Upper lobe of left lung (tissue), 6 donors: ENCODE measurements around the gene UACA. TPM values are rescaled to one million over a fixed set of nuclear protein-coding genes. Genes with fewer than 3 reads are reported as not detected.
A peak's percentile ranks its signal among the peaks of the same experiment; 100 is the strongest.

Experiments used
- ATAC-seq, 2 donors: fragments of 200-7000 bp; cut with Tn5 transposase; one replicate each; pipeline ENCODE4 v1.9.1; 2022; ENCODE audit warnings: mild to moderate bottlenecking in 2 of 2, moderate library complexity in 2 of 2; ENCODE audit not compliant: low FRiP score in 2 of 2
- DNase-seq, 2 donors: peaks; one replicate each; pipeline ENCODE4 v3.0.0-alpha.2; 2019 to 2020
- H3K27ac ChIP-seq, 4 donors: fragments of 200-600 bp; sonication (generic); one replicate each; pipeline ENCODE4 v1.5.1; 2016 to 2019
- H3K27me3 ChIP-seq, 4 donors: fragments of 200-600 bp; sonication (generic); one replicate each; pipeline ENCODE4 v1.5.1; 2017 to 2019
- H3K36me3 ChIP-seq, 4 donors: fragments of 200-600 bp; sonication (generic); one replicate each; pipeline ENCODE4 v1.5.1; 2016 to 2019
- H3K4me1 ChIP-seq, 4 donors: fragments of 200-600 bp; sonication (generic); one replicate each; pipeline ENCODE4 v1.5.1; 2018 to 2019
- H3K4me3 ChIP-seq, 4 donors: fragments of 200-600 bp; sonication (generic); one replicate each; pipeline ENCODE4 v1.5.1; 2017 to 2019; ENCODE audit warnings: mild to moderate bottlenecking in 2 of 4, moderate library complexity in 1 of 4
- H3K9me3 ChIP-seq, 4 donors: fragments of 200-600 bp; sonication (generic); one replicate each; pipeline ENCODE4 v1.5.1; 2018 to 2019
- CTCF ChIP-seq, 6 experiments: fragments of 450-650 bp in 4 of 6; fragments of 200-600 bp in 2 of 6; sonication (generic) in 2 of 6; IDR thresholded peaks; one replicate each; pipeline ENCODE4 v1.5.1; 2016 to 2019; ENCODE audit warnings: antibody characterized with exemption in 6 of 6
- EP300 ChIP-seq, 4 donors: sonication (generic); formaldehyde crosslinking; IDR thresholded peaks; one replicate each; pipeline ENCODE4 v1.5.1; 2017; ENCODE audit warnings: antibody characterized with exemption in 4 of 4, control low read depth in 2 of 4
- POLR2A ChIP-seq, 4 donors: fragments of 450-650 bp; IDR thresholded peaks; one replicate each; pipeline ENCODE4 v1.5.1; 2016 to 2017; ENCODE audit warnings: antibody characterized with exemption in 4 of 4, mild to moderate bottlenecking in 2 of 4
- POLR2AphosphoS5 ChIP-seq, 2 donors: sonication (generic); formaldehyde crosslinking; IDR thresholded peaks; one replicate each; pipeline ENCODE4 v1.5.1; 2017; ENCODE audit warnings: antibody characterized with exemption in 2 of 2
- WGBS, 2 donors: methylation state at CpG; one replicate each; pipeline ENCODE4 v1.1.5; 2017 to 2018; 5-methylcytosine and 5-hydroxymethylcytosine counted together
- total RNA-seq, 6 donors: library from RNA; depleted of rRNA in 4 of 6; stranded (reverse); fragments of >200 nt in 4 of 6; gene quantifications; one replicate each; pipeline versions ENCODE4 v1.1.0 to v1.2.1, GENCODE V29; 2016 to 2021
- donor health status: DM: no; HTN: no; CAD: no; lungs with moderate emphysema.
- donor health status: DM: no; HTN: yes; CAD: no; lungs with severe emphysema.

The UACA gene
- total RNA-seq, 6 donors from 2014 or later: 23.9 to 83.8 (median 39.0) TPM

- no peaks in the 10 kb centered on the region for H3K27me3 ChIP-seq
- 81 to 85% methylated on average over 2 of the region's 2 CpGs for WGBS, 2 donors
- no peaks in the 10 kb centered on the region for H3K9me3 ChIP-seq
- no peak for DNase-seq
- TF ChIP-seq POLR2AphosphoS5 (IDR thresholded peaks at IDR 0.05): no peak
- TF ChIP-seq CTCF (IDR thresholded peaks at IDR 0.05): no peak
- no peak for TF ChIP-seq EP300 (IDR thresholded peaks at IDR 0.05)
- TF ChIP-seq POLR2A (IDR thresholded peaks at IDR 0.05): no peak
- peaks cover 0 to 13% (median 1%) of the 10 kb centered on the region in 4 donors for H3K4me1 ChIP-seq
- no peak overlapping the region for H3K4me3 ChIP-seq
- peaks cover 0 to 8% (median 0%) of the 10 kb centered on the region in 4 donors for H3K36me3 ChIP-seq
- no peak for ATAC-seq
- no peak overlapping the region for H3K27ac ChIP-seq
Measured at GRCh38 chr15:70690021-70690420, 73.3 kb downstream of the UACA start.

GRCh38 chr15:70687482-70687881 is 75.9 kb downstream of the UACA start:
- Histone ChIP-seq H3K4me1 (peaks cover 0 to 13% (median 1%) of the 10 kb centered on the region in 4 donors), H3K27ac (peak overlapping the region in 1 of 4 donors; percentile 30), H3K4me3 (no peak overlapping the region), H3K27me3 (no peaks in the 10 kb centered on the region), H3K36me3 (peaks cover 0 to 13% (median 0%) of the 10 kb centered on the region in 4 donors), H3K9me3 (no peaks in the 10 kb centered on the region)
- WGBS, 2 donors: 57 to 62% methylated on average over 3 of the region's 3 CpGs
- TF ChIP-seq CTCF (IDR thresholded peaks at IDR 0.05): no peak
- DNase-seq: no peak
- no peak for ATAC-seq

- Histone ChIP-seq H3K9me3 (no peaks in the 10 kb centered on the region), H3K27ac (peak overlapping the region in 1 of 4 donors; percentile 8), H3K4me1 (peaks cover 3 to 9% (median 6%) of the 10 kb centered on the region in 4 donors), H3K36me3 (peaks cover 0 to 10% (median 0%) of the 10 kb centered on the region in 4 donors), H3K4me3 (no peak overlapping the region), H3K27me3 (no peaks in the 10 kb centered on the region)
- 89 to 90% methylated on average over 6 of the region's 6 CpGs for WGBS, 2 donors
- DNase-seq (no peak), ATAC-seq (no peak)
- TF ChIP-seq POLR2AphosphoS5 (IDR thresholded peaks at IDR 0.05): no peak
- no peak for TF ChIP-seq POLR2A (IDR thresholded peaks at IDR 0.05)
- TF ChIP-seq EP300 (IDR thresholded peaks at IDR 0.05): no peak
- no peak for TF ChIP-seq CTCF (IDR thresholded peaks at IDR 0.05)
Measured at GRCh38 chr15:70680817-70681216, 82.5 kb downstream of the UACA start.

GRCh38 chr15:70679919-70680231 is 83.5 kb downstream of the UACA start:
- no peak for DNase-seq
- no peaks in the 10 kb centered on the region for H3K9me3 ChIP-seq
- TF ChIP-seq EP300 (IDR thresholded peaks at IDR 0.05) (no peak), POLR2AphosphoS5 (IDR thresholded peaks at IDR 0.05) (no peak), CTCF (IDR thresholded peaks at IDR 0.05) (no peak), POLR2A (IDR thresholded peaks at IDR 0.05) (no peak)

GRCh38 chr15:70672081-70672480 is 91.3 kb downstream of the UACA start:
- TF ChIP-seq EP300 (IDR thresholded peaks at IDR 0.05) (no peak), POLR2A (IDR thresholded peaks at IDR 0.05) (no peak), CTCF (IDR thresholded peaks at IDR 0.05) (no peak), POLR2AphosphoS5 (IDR thresholded peaks at IDR 0.05) (no peak)
- H3K36me3 ChIP-seq: peaks cover 0 to 37% (median 6%) of the 10 kb centered on the region in 4 donors
- peaks cover 9 to 19% (median 13%) of the 10 kb centered on the region in 4 donors for H3K4me1 ChIP-seq
- peak overlapping the region in 1 of 4 donors; percentile 30 for H3K27ac ChIP-seq
- DNase-seq (no peak), ATAC-seq (no peak)
- no peak overlapping the region for H3K4me3 ChIP-seq
- no peaks in the 10 kb centered on the region for H3K27me3 ChIP-seq
- H3K9me3 ChIP-seq: no peaks in the 10 kb centered on the region

More at GRCh38 chr15:70679919-70680231, 83.5 kb downstream of the UACA start:
- Histone ChIP-seq H3K4me1 (peaks cover 3 to 9% (median 6%) of the 10 kb centered on the region in 4 donors), H3K27me3 (no peaks in the 10 kb centered on the region), H3K4me3 (no peak overlapping the region), H3K36me3 (peaks cover 0 to 19% (median 0%) of the 10 kb centered on the region in 4 donors), H3K27ac (no peak overlapping the region)
- ATAC-seq: no peak
